ENCODE measurements around the gene SASH1.

Gene SASH1

DNA sequence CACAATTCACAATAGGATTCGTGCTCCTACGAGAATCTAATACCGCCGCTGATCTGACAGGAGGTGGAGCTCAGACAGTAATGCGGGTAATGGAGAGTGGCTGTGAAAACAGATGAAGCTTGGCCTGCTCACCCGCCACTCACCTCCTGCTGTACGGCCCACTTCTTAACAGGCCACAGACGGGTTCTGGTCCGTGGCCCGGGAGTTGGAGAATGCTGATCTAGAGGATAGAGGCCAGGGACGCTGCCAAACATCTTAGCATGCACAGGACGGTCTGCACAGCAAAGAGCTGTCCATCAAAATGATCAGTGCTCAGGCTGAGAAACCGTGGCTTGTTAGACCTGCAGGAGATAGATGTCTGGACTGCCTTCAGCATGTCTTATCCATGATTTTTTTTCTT is 186.4 kb downstream of the SASH1 start:
- no peak for DNase-seq

DNA sequence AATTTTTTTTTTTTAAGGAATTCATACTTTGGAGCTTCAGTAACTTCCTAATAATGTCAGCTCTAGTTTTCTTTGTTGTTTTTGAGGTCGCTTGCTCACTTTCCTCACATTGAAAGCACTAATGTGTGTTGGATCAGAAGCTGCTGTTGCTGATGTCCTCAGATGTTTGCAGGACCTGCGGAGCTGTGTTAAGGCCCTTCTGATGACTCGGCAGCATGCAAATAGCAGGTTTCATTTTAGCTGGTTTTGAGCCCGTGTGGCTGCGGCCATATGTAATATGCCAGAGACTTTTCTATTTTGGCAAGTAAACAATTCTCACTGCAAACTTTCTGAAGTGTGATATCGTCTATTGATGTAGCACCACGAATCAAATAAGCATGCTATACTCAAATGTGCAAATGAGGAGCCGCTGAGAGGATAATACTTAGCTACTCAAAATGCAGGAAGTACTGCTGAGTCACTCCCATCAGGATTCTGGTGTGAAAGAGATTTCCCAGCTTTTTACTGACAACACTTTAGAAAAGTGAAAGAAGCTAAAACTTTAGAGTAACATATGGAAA is 187.8 kb downstream of the SASH1 start:
- peak; percentile 30 for DNase-seq

DNA sequence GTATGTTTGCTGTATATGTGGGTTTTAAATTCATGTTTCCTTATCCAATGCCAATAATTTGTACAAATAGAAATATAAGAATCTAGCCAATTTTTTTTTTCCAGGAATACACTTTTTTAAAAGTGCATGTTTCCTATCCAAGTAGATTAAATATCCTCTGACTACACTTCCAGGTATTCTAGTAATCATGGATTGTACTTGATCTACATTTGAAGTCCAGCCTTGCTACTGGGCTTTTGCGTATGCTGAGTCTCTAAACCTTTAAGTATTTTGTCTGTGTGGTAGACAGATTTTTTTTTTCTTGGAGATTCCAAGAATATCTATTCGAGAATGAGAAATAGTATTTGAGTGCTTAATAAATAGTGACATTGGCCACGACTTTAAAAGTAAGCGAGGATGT is 188.3 kb downstream of the SASH1 start:
- DNase-seq, result no peak

DNA sequence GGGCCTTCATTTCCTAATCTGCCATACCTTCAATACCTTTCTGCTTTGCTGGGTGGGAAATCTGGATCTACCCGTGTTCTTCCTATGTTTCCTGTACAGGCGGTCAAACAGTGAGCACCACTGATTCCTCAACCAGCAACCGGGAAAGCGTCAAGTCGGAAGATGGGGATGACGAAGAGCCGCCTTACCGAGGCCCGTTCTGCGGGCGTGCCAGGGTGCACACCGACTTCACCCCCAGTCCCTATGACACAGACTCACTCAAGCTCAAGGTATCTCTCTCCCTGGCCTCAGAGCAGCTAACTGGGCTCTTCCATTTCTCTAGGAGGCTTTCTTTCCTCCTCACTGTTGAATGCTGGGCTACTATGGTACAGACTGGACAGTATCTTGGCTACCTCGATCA is 190.1 kb downstream of the SASH1 start:
- DNase-seq, result no peak

DNA sequence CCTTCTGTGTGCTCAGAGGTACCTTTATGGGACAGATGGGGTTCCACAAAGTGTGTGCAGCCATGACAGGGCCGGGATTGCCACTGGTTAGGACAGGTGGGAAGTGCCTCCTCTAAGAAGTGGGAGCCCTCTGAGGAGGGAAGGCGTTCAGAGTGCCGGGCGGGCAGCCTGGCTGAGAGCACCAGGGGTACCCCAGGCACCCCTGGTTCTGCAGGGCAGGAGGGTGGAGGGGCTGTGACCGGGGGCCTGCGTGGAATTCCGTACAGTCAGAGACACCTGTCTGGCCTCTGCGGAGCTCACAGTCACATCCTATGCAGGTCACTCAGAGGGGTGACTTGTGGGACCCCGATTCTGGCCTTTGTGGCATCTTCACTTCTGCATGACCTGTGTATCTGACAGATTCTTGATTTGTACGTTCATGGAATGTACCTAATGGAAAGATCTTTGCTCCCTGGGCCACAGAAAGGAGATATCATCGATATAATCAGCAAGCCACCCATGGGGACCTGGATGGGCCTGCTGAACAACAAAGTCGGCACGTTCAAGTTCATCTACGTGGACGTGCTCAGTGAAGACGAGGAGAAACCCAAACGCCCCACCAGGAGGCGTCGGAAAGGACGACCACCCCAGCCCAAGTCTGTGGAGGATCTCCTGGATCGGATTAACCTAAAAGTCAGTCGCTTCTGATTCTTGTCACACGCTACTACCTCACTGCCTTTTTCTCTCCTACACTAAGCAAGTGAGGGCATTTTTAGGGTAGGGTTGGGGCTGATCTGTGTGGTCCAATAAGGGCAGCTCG is 190.9 kb downstream of the SASH1 start:
- no peak for DNase-seq

DNA sequence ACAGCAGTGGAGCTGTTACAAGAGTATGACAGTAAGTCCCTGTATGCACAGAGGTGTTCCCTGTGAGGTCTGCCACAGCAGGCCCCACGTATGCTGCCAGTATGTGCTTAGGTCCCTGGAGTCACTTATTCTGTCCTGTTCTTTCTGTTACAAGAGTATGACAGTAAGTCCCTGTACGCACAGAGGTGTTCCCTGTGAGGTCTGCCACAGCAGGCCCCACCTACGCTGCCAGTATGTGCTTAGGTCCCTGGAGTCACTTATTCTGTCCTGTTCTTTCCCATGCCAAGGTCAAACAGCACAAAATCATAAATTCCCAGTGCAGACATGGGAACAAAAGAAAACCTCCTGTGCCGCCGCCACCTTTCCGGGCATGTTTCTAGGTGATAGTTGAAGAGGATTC is 192.2 kb downstream of the SASH1 start:
- no peak for DNase-seq

DNA sequence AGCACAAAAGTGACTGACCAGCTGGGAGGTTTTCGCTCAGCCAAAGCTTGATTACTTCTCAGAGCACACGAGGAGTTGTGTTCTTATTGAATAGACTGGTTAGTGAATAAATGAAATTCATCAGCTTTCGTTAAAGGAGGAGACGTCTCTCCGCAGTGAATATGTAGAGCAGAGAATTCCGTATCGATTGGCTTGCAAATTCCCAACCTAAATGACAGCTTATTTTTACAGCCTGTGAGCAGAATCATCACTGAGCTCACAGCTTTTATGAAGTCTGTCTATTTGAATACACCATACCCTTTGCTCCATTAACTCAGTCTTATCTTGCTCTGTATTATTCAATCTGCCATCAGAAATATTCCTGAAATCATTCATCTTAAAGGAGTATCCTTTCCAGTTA is 192.7 kb downstream of the SASH1 start:
- DNase-seq, result no peak

DNA sequence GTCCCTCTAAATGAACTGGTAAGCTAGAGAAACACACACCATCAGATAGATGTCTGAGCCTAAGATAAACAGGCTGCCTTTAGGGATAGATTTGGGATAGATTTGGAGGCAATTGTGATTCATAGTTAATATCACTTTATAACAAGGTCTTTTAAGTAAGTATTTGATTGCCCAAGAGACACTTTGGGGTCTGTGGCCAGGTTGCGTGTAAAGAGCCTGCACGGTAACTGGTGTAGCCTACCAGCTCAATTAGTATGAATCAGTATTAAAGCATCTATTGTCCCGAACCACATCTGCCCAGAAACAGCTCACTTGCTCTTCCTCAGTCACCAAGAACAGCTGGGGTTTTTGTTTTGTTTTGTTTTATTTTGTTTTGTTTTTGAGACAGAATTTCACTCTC is 193.3 kb downstream of the SASH1 start:
- DNase-seq, result no peak

DNA sequence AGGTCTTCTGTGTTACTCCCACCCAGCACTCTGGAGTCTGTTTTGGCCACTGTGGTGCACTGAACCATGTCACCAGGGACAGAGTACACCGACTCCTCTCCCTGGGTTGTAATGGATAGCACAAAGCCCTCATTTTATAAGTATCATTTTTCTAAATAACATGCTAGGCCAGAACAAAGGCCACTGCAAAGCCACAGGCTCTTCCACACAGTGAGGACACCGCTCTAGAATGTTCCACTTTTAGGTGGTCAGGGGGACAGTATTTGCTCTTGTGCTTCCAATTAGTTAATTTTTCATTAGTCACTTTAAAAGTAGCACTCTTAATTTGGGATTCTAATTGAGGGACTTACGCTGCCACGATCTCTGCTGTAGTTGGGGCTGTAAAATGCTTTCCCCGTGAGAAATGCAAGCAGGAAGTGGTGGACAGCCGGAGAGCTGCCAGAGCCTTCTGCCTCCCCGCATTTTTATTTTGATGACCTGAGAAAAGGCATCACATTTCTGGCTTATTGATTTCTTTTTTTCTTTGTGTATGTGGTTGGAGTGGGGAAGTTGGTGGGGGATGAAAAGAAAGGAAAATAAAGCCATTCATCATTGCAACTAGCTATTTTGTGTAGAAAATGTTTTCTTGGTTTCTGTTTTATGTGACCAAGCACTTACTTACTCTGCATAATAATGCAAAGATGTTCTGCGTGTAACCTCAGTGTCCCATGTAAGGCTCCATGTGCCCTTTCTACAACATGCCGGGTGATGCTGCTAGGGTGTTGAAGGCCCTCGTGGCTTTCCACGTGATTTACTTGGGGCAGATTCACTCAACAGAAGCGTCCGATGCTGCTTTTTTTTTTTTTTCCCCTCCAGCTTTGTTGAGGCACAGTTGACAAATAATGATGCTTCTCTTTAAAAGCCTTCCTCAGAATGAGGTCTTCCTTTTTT is 195.9 kb downstream of the SASH1 start:
- DNase-seq, result no peak

DNA sequence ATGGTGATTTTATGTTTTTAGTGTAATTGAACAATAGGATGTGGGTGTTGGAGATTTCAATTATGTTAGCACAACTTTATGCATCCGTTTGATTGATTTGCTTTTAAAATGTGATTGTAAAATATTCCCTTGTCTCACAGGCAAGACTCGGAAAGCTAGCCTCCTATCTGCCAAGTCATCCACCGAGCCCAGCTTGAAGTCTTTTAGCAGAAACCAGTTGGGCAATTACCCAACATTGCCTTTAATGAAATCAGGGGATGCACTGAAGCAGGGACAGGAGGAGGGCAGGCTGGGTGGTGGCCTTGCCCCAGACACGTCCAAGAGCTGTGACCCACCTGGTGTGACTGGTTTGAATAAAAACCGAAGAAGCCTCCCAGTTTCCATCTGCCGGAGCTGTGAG is 200.9 kb downstream of the SASH1 start:
- DNase-seq, result no peak

DNA sequence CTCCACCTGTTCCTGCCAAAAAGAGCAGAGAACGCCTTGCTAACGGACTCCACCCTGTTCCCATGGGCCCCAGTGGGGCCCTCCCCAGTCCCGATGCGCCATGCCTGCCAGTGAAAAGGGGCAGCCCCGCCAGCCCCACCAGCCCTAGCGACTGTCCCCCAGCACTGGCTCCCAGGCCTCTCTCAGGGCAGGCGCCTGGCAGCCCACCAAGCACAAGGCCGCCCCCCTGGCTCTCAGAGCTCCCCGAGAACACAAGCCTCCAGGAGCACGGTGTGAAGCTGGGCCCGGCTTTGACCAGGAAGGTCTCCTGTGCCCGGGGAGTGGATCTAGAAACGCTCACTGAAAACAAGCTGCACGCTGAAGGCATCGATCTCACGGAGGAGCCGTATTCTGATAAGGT is 201.8 kb downstream of the SASH1 start:
- DNase-seq, result no peak

DNA sequence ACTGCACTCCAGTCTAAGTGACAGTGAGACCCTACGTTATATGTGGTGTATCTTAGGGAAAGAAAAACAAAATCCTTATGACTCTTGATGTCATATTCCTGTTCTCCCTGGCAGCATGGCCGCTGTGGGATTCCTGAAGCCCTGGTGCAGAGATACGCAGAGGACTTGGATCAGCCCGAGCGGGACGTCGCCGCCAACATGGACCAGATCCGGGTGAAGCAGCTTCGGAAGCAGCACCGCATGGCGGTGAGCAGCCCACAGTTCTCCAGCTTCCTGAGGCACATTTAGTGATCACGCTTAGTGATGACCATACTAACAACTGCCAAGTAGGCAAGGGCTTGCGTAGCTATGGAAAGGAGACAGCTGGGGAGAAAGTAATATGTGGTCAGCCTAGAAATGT is 203.3 kb downstream of the SASH1 start:
- no peak for DNase-seq

DNA sequence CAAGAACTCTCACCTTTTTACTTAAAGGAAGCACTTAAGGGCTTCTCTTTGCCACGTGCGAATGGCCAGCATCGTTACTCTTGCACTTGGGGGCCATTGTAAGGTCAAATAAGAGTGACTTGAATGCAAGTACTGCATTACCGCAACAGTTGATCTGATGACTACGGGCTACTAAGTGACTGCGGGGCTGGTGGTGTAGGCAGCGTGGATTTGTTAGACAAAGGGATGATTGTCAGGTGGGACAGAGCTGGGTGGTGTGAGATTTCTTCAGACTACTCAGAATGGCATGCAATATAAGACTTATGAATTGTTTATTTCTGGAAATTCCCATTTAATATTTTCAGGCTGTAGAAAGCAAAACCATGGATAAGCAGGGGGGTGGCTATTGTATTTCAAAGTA is 204.5 kb downstream of the SASH1 start:
- DNase-seq, result no peak

DNA sequence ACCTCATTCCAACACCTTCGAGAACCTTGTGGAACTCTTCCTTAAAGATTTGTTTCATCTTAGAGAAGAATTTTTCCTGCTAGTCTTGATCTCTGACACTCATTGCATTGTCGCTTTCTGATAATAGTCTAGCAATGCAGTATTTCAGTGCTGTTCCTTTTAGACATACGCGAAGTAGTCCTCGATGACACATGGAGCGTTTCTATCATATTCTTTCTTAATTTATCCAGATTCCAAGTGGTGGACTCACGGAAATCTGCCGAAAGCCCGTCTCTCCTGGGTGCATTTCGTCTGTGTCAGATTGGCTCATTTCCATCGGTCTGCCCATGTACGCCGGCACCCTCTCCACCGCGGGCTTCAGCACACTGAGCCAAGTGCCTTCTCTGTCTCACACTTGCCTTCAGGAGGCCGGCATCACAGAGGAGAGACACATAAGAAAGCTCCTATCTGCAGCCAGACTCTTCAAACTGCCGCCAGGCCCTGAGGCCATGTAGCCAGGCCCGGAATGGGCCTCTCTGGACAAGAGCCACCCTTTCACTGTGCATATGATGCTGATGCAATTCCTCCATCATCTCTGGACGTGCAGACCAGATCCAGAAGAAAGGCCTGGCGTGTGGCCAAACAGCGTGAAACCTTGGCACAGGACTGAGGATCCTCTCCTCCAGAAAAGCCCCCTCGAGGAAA is 205.6 kb downstream of the SASH1 start:
- DNase-seq, result no peak

DNA sequence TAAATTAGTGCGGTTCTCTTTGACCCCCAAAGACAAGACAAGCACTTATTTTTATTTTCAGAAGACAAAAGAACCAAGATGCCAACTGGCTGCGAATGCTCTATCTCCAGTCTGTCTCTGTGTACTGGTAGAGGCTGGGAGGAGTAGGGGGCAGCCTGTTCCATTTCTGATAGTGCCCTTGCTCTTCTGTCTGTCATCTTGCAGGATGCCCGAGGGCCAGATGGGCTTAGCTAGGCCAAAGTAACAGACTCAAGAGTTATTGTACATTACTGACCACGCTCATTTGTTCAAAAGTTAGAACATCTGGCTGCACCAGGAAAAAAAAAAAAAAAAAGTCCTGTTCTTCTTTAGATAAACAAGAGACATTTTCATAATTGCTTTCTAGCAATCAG is 206.1 kb downstream of the SASH1 start:
- no peak for DNase-seq

DNA sequence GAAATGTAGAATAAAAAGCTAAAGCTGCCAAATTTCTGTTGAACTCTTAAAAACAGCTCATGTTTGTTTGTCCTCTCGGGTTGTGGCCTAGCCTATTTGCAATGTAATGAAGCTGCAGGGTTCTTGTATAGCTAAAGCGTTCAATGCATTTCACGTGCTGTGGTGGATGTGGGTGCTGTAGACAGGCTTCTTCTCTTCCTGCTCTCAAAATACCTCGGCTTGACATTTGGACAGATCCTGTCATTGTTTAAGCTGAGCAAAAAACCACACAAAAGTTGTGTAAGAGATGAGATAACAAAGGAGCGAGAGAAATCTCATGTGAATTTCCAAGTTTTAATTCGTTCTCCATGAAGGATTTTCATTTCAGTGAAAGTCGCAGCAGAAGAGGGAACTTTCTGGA is 207.9 kb downstream of the SASH1 start:
- no peak for DNase-seq

DNA sequence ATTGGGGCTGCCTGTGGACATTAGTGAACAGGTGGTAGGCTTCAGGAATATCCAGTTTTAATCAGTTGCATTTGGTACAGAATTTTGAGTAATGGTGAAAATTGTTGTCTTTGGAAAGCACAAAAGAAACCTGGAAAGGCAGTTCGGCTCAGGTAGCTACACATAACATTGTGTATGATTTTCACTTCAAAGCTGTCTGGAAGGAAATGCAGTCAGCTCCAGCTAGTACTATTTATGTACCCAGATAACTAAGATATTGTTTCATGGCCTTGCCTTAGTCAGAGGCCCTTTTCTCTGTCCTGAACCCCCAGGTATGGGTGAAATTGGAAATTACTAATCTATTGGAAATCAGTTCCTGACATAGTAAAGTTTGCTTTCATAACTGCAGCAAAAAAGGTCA is 208.6 kb downstream of the SASH1 start:
- DNase-seq, result no peak

DNA sequence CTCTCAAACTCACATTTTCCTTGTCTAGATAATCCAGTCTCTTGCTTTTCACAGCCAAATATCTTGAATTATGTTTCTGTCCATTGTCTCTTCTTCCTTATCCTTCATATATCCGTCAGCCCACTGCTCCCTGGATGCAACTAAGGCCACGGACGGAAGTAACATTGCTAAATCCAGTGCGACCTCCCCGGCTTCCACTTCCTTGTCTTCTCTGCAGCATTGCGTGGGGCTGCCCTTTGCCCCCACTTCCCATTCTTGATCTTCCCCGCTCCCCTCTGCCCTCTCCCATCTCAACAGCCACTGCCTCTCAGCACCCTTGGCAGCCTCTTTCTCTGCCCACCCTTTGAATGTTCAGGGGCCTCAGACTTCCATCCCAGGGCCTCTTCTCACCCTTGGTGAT is 213.8 kb downstream of the SASH1 start:
- no peak for DNase-seq

DNA sequence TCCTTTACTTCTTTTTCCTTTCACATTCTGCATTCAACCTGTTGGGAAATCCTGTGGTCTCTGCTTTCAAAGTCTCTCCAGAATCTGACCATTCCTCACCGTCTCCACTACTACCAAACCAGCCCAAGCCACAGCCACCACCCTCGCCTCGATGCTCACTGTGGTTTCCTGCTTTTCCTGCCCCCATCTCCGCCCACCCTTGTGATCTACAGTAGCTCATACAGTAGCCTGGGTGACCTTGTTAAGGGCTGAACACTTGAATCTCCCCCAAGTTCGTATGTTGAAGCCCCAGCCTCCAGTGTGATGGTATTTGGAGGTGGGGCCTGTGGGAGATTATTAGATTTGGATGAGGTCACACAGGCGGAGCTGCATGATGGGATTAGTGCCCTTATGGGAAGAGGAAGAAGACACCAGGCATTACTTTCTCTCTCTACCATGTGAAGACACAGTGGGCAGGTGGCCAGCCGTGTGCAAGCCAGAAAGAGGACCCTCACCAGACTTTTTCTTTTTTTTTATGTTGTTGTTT is 215.2 kb downstream of the SASH1 start:
- DNase-seq, result no peak

DNA sequence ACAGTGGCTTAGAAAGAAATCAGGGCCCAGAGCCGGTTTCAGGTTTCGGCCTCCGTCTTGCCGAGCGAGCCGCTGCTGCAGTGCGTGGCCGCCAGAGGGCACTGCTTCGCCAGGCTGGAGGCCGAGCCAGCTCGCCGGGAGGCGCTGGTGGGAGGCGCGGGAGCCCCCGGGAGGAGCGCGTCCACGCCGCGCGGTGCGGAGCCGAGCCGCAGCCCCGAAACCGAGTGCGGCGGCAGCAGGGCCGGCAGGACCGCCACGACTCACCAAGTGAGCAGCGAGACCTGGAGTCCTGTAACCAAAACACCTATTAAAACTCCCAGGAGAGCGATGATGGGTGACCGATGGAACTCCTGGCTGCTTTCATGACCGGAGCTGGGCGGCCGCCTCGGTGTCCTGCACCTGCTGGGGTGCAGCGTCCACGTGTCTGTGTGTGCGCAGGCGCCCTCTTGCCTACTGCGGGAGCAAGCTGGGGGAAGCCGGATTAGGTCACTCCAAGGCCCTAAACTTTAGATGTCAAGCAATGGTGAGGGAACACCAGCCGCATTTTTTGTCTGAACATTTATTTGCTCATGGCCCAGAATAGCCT is 217.3 kb downstream of the SASH1 start:
- peak; percentile 33 for DNase-seq

DNA sequence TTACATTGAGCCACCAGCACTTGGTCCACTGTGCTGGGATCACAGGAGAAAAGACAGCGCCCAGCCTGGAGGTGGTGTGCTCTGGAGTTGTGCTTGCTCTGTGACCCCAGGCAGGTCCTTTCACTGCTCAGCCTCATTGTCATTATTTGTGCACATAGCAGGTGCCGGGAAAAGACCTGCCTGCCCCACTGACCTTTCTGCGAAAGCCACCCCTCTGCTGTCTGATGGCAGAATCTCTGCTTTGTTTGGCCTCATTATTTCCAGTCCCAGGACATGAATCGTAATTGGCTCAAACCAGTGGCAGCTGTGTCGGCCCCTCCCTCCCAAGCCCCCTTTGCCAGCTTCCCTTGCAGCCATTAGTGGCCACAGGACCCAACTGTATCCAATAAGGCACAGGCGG is 219.0 kb downstream of the SASH1 start:
- no peak for DNase-seq

DNA sequence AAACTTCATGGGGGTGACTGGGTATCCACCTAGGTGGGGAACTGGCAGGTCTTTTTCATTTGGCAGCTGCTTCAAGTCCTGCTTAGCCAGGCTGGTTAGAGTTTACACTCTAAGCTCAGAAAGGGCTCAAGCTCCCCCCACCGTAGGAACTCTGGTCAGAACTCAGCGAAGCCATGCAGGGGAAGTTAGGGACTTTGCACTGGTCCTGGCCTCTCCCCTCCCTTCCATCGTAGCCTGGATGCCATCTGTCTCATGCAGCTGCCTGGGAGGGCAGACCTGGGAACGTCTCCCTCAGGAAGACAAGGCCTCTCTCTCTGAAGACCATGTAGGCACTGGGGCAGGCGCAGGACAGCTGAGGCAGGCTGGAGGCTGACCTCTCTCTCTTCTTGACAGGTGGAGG is 220.4 kb downstream of the SASH1 start:
- DNase-seq, result no peak
